ENCODE data around the gene RRAS2.
A peak's percentile ranks its signal among the peaks of the same experiment; 100 is the strongest.
"Not testable (repeated sequence)": the region's sequence is repeated elsewhere in the genome, so short reads cannot be mapped to it uniquely, and the experiment has no call there.

Gene RRAS2

GRCh38 chr11:14306481-14306880, 52.5 kb downstream of the RRAS2 start:
- DNase-seq (ENCODE audit: low spot score), result no peak

- no peak for DNase-seq (ENCODE audit: low spot score)
Observed at GRCh38 chr11:14305649-14306048, 53.3 kb downstream of the RRAS2 start.

- no peak for DNase-seq (ENCODE audit: low spot score)
Observed at GRCh38 chr11:14304601-14305000, 54.4 kb downstream of the RRAS2 start.

GRCh38 chr11:14300661-14301304, 58.2 kb downstream of the RRAS2 start:
- peak; percentile 67 for DNase-seq (ENCODE audit: low spot score)

GRCh38 chr11:14299921-14300320, 59.1 kb downstream of the RRAS2 start:
- DNase-seq (ENCODE audit: low spot score), result no peak

- DNase-seq (ENCODE audit: low spot score), result no peak
Observed at GRCh38 chr11:14290422-14290821, 68.6 kb downstream of the RRAS2 start.

- DNase-seq (ENCODE audit: low spot score), result peak; percentile 4
Observed at GRCh38 chr11:14288189-14288935, 70.6 kb downstream of the RRAS2 start.

GRCh38 chr11:14278869-14279268, 80.1 kb downstream of the RRAS2 start:
- not testable (repeated sequence) for DNase-seq (ENCODE audit: low spot score)

GRCh38 chr11:14275076-14275475, 83.9 kb downstream of the RRAS2 start:
- DNase-seq (ENCODE audit: low spot score), result no peak

GRCh38 chr11:14273895-14274294, 85.1 kb downstream of the RRAS2 start:
- no peak for DNase-seq (ENCODE audit: low spot score)

GRCh38 chr11:14270690-14271542, 88.1 kb downstream of the RRAS2 start:
- peak; percentile 10 for DNase-seq (ENCODE audit: low spot score)

- DNase-seq (ENCODE audit: low spot score), result no peak
Observed at GRCh38 chr11:14269692-14270573, 89.0 kb downstream of the RRAS2 start.

GRCh38 chr11:14267861-14268635, 90.9 kb downstream of the RRAS2 start:
- DNase-seq (ENCODE audit: low spot score), result no peak

GRCh38 chr11:14266622-14267021, 92.4 kb downstream of the RRAS2 start:
- no peak for DNase-seq (ENCODE audit: low spot score)

- DNase-seq (ENCODE audit: low spot score), result no peak
Observed at GRCh38 chr11:14264966-14265365, 94.0 kb downstream of the RRAS2 start.

GRCh38 chr11:14262271-14262846, 96.6 kb downstream of the RRAS2 start:
- no peak for DNase-seq (ENCODE audit: low spot score)

GRCh38 chr11:14261066-14261465, 97.9 kb downstream of the RRAS2 start:
- no peak for DNase-seq (ENCODE audit: low spot score)

- no peak for DNase-seq (ENCODE audit: low spot score)
Observed at GRCh38 chr11:14259878-14260277, 99.1 kb downstream of the RRAS2 start.

GRCh38 chr11:14259186-14259784, 99.7 kb downstream of the RRAS2 start:
- no peak for DNase-seq (ENCODE audit: low spot score)

Measured in CD4-positive, alpha-beta T cell treated with Interleukin-15 for 4 hours (primary cell).